22Rv1 (cell line): ENCODE data around the gene ANKRD27.

ENCODE experiments used
- CTCF ChIP-seq: fragments of 450-650 bp; IDR thresholded peaks from 2 replicates; pipeline ENCODE4 v1.5.1; 2017; ENCODE audit warnings: mild to moderate bottlenecking
- ZFX ChIP-seq: fragments of 450-650 bp; IDR thresholded peaks from 2 replicates; pipeline ENCODE4 v1.6.1; 2017; ENCODE audit warnings: antibody characterized with exemption, borderline replicate concordance

- TF ChIP-seq CTCF, result no peak
- no peak for TF ChIP-seq ZFX
Measured at GRCh38 chr19:32598022-32598421, 77.0 kb downstream of the ANKRD27 start.
